Measurements from ENCODE around the gene CNTN2.

The CNTN2 gene

DNA sequence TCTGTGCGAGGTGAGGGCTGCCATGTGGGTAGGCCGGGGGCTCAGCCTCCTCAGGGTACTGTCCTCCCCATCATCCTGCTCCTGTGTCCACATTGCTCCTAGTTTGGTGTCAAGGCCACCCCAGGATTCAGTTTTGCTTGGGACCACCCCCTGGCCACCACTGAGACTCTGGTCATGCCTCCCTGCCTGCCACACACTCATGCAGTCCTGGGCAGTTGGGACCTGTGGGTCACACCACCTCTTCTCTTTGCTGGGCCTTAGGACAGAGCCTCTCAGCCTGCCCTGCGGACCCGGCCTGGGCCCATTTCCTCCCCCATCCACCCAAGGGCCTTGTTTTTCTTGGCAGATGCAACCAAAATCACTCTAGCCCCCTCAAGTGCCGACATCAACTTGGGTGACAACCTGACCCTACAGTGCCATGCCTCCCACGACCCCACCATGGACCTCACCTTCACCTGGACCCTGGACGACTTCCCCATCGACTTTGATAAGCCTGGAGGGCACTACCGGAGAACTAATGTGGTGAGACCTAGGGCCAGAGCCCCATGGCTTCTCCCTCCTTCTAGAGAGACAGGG, 21.8 kb downstream of the CNTN2 start:
- no peaks in the 10 kb centered on the region for H3K4me1 ChIP-seq (ENCODE audit: insufficient read depth, poor library complexity, severe bottlenecking)
- no peak overlapping the region for H3K4me3 ChIP-seq (ENCODE audit: severe bottlenecking)
- no peaks in the 10 kb centered on the region for H3K27me3 ChIP-seq (ENCODE audit: insufficient read depth, poor library complexity, severe bottlenecking)
- no peak overlapping the region for H3K27ac ChIP-seq (ENCODE audit: poor library complexity, severe bottlenecking)
- H3K9me3 ChIP-seq (ENCODE audit: severe bottlenecking) = no peaks in the 10 kb centered on the region
- H3K36me3 ChIP-seq (ENCODE audit: low read depth) = no peaks in the 10 kb centered on the region
- ATAC-seq (ENCODE audit: low read depth) = no peak
- DNase-seq (ENCODE audit: low spot score) = no peak
- TF ChIP-seq, protein P1, sequence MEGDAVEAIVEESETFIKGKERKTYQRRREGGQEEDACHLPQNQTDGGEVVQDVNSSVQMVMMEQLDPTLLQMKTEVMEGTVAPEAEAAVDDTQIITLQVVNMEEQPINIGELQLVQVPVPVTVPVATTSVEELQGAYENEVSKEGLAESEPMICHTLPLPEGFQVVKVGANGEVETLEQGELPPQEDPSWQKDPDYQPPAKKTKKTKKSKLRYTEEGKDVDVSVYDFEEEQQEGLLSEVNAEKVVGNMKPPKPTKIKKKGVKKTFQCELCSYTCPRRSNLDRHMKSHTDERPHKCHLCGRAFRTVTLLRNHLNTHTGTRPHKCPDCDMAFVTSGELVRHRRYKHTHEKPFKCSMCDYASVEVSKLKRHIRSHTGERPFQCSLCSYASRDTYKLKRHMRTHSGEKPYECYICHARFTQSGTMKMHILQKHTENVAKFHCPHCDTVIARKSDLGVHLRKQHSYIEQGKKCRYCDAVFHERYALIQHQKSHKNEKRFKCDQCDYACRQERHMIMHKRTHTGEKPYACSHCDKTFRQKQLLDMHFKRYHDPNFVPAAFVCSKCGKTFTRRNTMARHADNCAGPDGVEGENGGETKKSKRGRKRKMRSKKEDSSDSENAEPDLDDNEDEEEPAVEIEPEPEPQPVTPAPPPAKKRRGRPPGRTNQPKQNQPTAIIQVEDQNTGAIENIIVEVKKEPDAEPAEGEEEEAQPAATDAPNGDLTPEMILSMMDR (IDR thresholded peaks at IDR 0.05; ENCODE audit: poor library complexity, severe bottlenecking) = no peak

DNA sequence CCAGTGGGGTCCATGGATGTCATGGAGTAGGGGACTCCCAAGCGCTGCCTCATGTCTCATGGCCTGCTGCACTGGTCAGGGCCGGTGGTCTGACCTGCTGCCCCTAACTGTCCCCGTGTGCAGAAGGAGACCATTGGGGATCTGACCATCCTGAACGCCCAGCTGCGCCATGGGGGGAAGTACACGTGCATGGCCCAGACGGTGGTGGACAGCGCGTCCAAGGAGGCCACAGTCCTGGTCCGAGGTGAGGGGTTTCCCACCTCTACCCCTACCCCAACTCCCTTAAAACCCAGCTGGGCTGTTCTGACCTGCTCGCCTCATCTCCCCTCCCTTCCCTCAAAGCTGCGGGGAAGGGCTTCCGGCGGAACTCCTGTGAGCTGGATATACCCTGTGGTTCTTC, 22.7 kb downstream of the CNTN2 start:
- Histone ChIP-seq H3K36me3 (ENCODE audit: low read depth) (no peaks in the 10 kb centered on the region), H3K4me1 (ENCODE audit: insufficient read depth, poor library complexity, severe bottlenecking) (no peaks in the 10 kb centered on the region), H3K27me3 (ENCODE audit: insufficient read depth, poor library complexity, severe bottlenecking) (no peaks in the 10 kb centered on the region), H3K4me3 (ENCODE audit: severe bottlenecking) (no peak overlapping the region), H3K9me3 (ENCODE audit: severe bottlenecking) (no peaks in the 10 kb centered on the region), H3K27ac (ENCODE audit: poor library complexity, severe bottlenecking) (no peak overlapping the region)
- no peak for ATAC-seq (ENCODE audit: low read depth)
- TF ChIP-seq, protein P1 (IDR thresholded peaks at IDR 0.05; ENCODE audit: poor library complexity, severe bottlenecking) = no peak
- no peak for DNase-seq (ENCODE audit: low spot score)

- Histone ChIP-seq H3K4me1 (ENCODE audit: insufficient read depth, poor library complexity, severe bottlenecking) (no peaks in the 10 kb centered on the region), H3K4me3 (ENCODE audit: severe bottlenecking) (no peak overlapping the region), H3K36me3 (ENCODE audit: low read depth) (no peaks in the 10 kb centered on the region), H3K9me3 (ENCODE audit: severe bottlenecking) (no peaks in the 10 kb centered on the region), H3K27ac (ENCODE audit: poor library complexity, severe bottlenecking) (no peak overlapping the region), H3K27me3 (ENCODE audit: insufficient read depth, poor library complexity, severe bottlenecking) (no peaks in the 10 kb centered on the region)
- ATAC-seq (ENCODE audit: low read depth) = no peak
- TF ChIP-seq, protein P1 (IDR thresholded peaks at IDR 0.05; ENCODE audit: poor library complexity, severe bottlenecking) = peak; percentile 13
- DNase-seq (ENCODE audit: low spot score) = no peak
Observed at GRCh38 chr1:205066141-205066818, 23.3 kb downstream of the CNTN2 start.

DNA sequence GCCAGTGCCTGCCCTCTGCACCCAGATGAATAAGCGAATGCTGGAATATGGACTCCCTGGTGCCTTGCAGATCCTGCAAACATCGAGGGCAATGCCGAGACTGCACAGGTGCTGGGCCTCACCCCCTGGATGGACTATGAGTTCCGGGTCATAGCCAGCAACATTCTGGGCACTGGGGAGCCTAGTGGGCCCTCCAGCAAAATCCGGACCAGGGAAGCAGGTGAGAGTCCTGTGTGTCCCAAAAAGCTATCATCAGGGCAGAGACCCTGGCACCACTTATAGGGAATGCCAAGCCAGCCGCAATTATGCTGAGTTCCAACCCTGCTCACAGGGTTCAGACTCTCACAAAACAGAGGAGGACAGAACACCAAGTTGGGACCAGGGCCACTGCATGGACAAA, 24.0 kb downstream of the CNTN2 start:
- H3K9me3 ChIP-seq (ENCODE audit: severe bottlenecking) = no peaks in the 10 kb centered on the region
- H3K36me3 ChIP-seq (ENCODE audit: low read depth) = no peaks in the 10 kb centered on the region
- TF ChIP-seq, protein P1 (IDR thresholded peaks at IDR 0.05; ENCODE audit: poor library complexity, severe bottlenecking) = no peak
- no peak for ATAC-seq (ENCODE audit: low read depth)
- H3K4me1 ChIP-seq (ENCODE audit: insufficient read depth, poor library complexity, severe bottlenecking) = no peaks in the 10 kb centered on the region
- H3K27ac ChIP-seq (ENCODE audit: poor library complexity, severe bottlenecking) = no peak overlapping the region
- H3K27me3 ChIP-seq (ENCODE audit: insufficient read depth, poor library complexity, severe bottlenecking) = no peaks in the 10 kb centered on the region
- no peak overlapping the region for H3K4me3 ChIP-seq (ENCODE audit: severe bottlenecking)
- no peak for DNase-seq (ENCODE audit: low spot score)

GRCh38 chr1:205068001-205068400, 25.0 kb downstream of the CNTN2 start:
- Histone ChIP-seq H3K27ac (ENCODE audit: poor library complexity, severe bottlenecking) (no peak overlapping the region), H3K4me3 (ENCODE audit: severe bottlenecking) (no peak overlapping the region), H3K27me3 (ENCODE audit: insufficient read depth, poor library complexity, severe bottlenecking) (no peaks in the 10 kb centered on the region), H3K4me1 (ENCODE audit: insufficient read depth, poor library complexity, severe bottlenecking) (no peaks in the 10 kb centered on the region), H3K36me3 (ENCODE audit: low read depth) (no peaks in the 10 kb centered on the region), H3K9me3 (ENCODE audit: severe bottlenecking) (no peaks in the 10 kb centered on the region)
- DNase-seq (ENCODE audit: low spot score) = no peak
- no peak for ATAC-seq (ENCODE audit: low read depth)
- TF ChIP-seq, protein P1 (IDR thresholded peaks at IDR 0.05; ENCODE audit: poor library complexity, severe bottlenecking) = no peak

All from RWPE2 (cell line).